CD14-positive monocyte (primary cell): Measurements from ENCODE around the gene PPP6C. TPM values are rescaled to one million over a fixed set of nuclear protein-coding genes. Genes with fewer than 3 reads are reported as not detected.
A peak's percentile ranks its signal among the peaks of the same experiment; 100 is the strongest.

ENCODE experiments used
- DNase-seq, 3 donors: peaks; one replicate each; pipeline ENCODE4 v3.0.0-alpha.2; 2011 to 2022
- H2AFZ ChIP-seq: 2 replicates; pipeline ENCODE4 v1.6.0; 2012; ENCODE audit warnings: mild to moderate bottlenecking, low read depth, low read length, inconsistent platforms; ENCODE audit not compliant: insufficient read depth, poor library complexity, severe bottlenecking
- H3K27ac ChIP-seq, 2 donors: 1 replicate in 1 of 2; 2 replicates in 1 of 2; pipeline ENCODE4 v1.5.1; 2012 to 2013; ENCODE audit warnings: low read length in 2 of 2, control low read depth in 1 of 2, inconsistent platforms in 1 of 2, low read depth in 1 of 2, mild to moderate bottlenecking in 1 of 2
- H3K27me3 ChIP-seq, 2 donors: one replicate each; pipeline versions ENCODE4 v1.6.0 to v1.6.1; 2011 to 2013; ENCODE audit warnings: low read length in 2 of 2; ENCODE audit not compliant: control insufficient read depth in 2 of 2, insufficient read depth in 2 of 2
- H3K36me3 ChIP-seq, 2 donors: replicated peaks in 1 of 2; 1 replicate in 1 of 2; 2 replicates in 1 of 2; pipeline versions ENCODE4 v1.5.1 to v1.6.1; 2012 to 2013; ENCODE audit warnings: low read length in 2 of 2, control low read depth in 1 of 2, inconsistent platforms in 1 of 2, mild to moderate bottlenecking in 1 of 2; ENCODE audit not compliant: insufficient read depth in 2 of 2, control insufficient read depth in 1 of 2
- H3K4me1 ChIP-seq, 2 donors: 1 replicate in 1 of 2; 2 replicates in 1 of 2; pipeline versions ENCODE4 v1.5.1 to v1.6.1; 2012 to 2013; ENCODE audit warnings: low read length in 2 of 2, control low read depth in 1 of 2, inconsistent platforms in 1 of 2, mild to moderate bottlenecking in 1 of 2, moderate library complexity in 1 of 2; ENCODE audit not compliant: insufficient read depth in 2 of 2, control insufficient read depth in 1 of 2
- H3K4me2 ChIP-seq: replicated peaks from 2 replicates; pipeline ENCODE3; 2012; ENCODE audit warnings: low read length, moderate library complexity, mild to moderate bottlenecking; ENCODE audit not compliant: poor library complexity, severe bottlenecking; ENCODE audit errors: extremely low read depth
- H3K4me3 ChIP-seq, 3 experiments: fragments of 200-600 bp in 1 of 3; sonication (generic) in 1 of 3; replicated peaks in 1 of 3; 1 replicate in 2 of 3; 2 replicates in 1 of 3; pipeline ENCODE4 v1.5.1; 2011 to 2013; ENCODE audit warnings: low read length in 3 of 3, mild to moderate bottlenecking in 3 of 3, control low read depth in 2 of 3, low read depth in 2 of 3, inconsistent platforms in 1 of 3, moderate library complexity in 1 of 3
- H3K79me2 ChIP-seq: 2 replicates; pipeline ENCODE4 v1.6.0; 2012; ENCODE audit warnings: mild to moderate bottlenecking, control low read depth, inconsistent platforms, low read length, moderate library complexity; ENCODE audit not compliant: insufficient read depth
- H3K9ac ChIP-seq: 2 replicates; pipeline ENCODE4 v1.6.0; 2017; ENCODE audit warnings: low read length, mild to moderate bottlenecking; ENCODE audit not compliant: insufficient read depth, poor library complexity, severe bottlenecking
- H3K9me3 ChIP-seq, 2 donors: replicated peaks in 1 of 2; 1 replicate in 1 of 2; 2 replicates in 1 of 2; pipeline versions ENCODE4 v1.5.1 to v1.6.1; 2012 to 2013; ENCODE audit warnings: low read length in 2 of 2, control low read depth in 1 of 2; ENCODE audit not compliant: control insufficient read depth in 1 of 2, insufficient read depth in 1 of 2
- H4K20me1 ChIP-seq: 2 replicates; pipeline ENCODE4 v1.6.0; 2012; ENCODE audit warnings: mild to moderate bottlenecking, low read length, control low read depth, moderate library complexity; ENCODE audit not compliant: insufficient read depth
- H3K27ac Mint-ChIP-seq, 7 donors: one replicate each; pipeline ENCODE4 v1.8.0; 2020; ENCODE audit warnings: mild to moderate bottlenecking in 7 of 7, mixed read lengths in 7 of 7, moderate library complexity in 6 of 7, inconsistent platforms in 2 of 7
- H3K27me3 Mint-ChIP-seq, 3 donors: one replicate each; pipeline ENCODE4 v1.8.0; 2021 to 2022; ENCODE audit warnings: low read depth in 3 of 3, mild to moderate bottlenecking in 3 of 3, mixed read lengths in 3 of 3, moderate library complexity in 3 of 3, inconsistent platforms in 1 of 3
- H3K36me3 Mint-ChIP-seq, 2 donors: one replicate each; pipeline ENCODE4 v1.8.0; 2020; ENCODE audit warnings: mixed read lengths in 2 of 2, inconsistent platforms in 1 of 2, mild to moderate bottlenecking in 1 of 2
- H3K4me1 Mint-ChIP-seq: one replicate; pipeline ENCODE4 v1.8.0; 2020; ENCODE audit warnings: mild to moderate bottlenecking, mixed read lengths
- H3K4me3 Mint-ChIP-seq, 2 donors: one replicate each; pipeline ENCODE4 v1.8.0; 2020; ENCODE audit warnings: mild to moderate bottlenecking in 2 of 2, mixed read lengths in 2 of 2, moderate library complexity in 1 of 2
- H3K9me3 Mint-ChIP-seq, 7 donors: one replicate each; pipeline ENCODE4 v1.8.0; 2020 to 2022; ENCODE audit warnings: mixed read lengths in 7 of 7, mild to moderate bottlenecking in 6 of 7, moderate library complexity in 6 of 7, inconsistent platforms in 2 of 7
- WGBS: methylation state at CpG from one replicate; pipeline ENCODE4 v1.1.5; 2013; ENCODE audit warnings: missing lambda C conversion rate; ENCODE audit not compliant: insufficient coverage; 5-methylcytosine and 5-hydroxymethylcytosine counted together
- intact Hi-C, 2 donors: fragments of 100-400 bp; cut with micrococcal nuclease; formaldehyde crosslinking; loops; one replicate each; pipeline versions ENCODE4 v1.15.0 to v1.15.1; 2023
- polyA plus RNA-seq, 3 donors: library from polyadenylated mRNA; depleted of rRNA in 1 of 3; unstranded in 2 of 3; stranded (reverse) in 1 of 3; fragments of 300-500 nt in 2 of 3; fragments of >200 nt in 1 of 3; fragmentation: Illumina TruSeq in 2 of 3; gene quantifications; 1 replicate in 2 of 3; 2 replicates in 1 of 3; pipeline ENCODE4 v1.2.3, GENCODE V29; 2012 to 2021
- TF ChIP-seq, protein P1 (sequence below): fragments of 200-600 bp; IDR thresholded peaks from one replicate; pipeline ENCODE4 v1.8.0; 2022; ENCODE audit warnings: antibody characterized with exemption, mild to moderate bottlenecking

The PPP6C gene
- polyA plus RNA-seq, 3 donors = 20.0 to 48.1 (median 36.9) TPM

DNA sequence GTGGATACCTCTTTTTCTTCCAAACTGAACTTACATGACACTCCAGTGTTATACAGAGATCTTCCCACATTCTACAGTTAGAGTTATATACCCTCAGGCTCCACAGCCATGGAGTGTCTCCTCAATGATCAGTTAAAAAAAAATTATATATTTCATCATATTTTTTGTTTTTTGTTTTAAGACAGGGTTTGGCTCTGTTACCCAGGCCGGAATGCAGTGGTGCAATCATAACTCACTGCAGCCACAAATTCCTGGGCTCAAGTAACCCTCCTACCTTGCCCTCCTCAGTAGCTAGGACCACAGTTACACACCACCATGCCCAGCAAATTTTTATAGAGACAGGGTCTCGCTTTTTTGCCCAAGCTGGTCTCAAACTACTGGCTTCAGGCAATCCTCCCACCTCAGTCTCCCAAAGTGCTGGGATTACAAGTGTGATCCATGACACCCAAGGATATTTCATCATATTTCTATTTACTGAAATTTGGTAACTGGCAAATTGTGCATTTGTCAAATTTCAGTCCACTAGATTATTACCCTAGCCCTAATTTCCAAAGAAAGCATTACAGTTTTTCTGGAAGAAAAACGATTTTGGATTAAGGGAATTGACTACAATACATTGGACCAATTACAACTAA, 28.2 kb downstream of the PPP6C start:
- H3K9me3 ChIP-seq = no peaks in the 10 kb centered on the region
- Mint-ChIP-seq H3K27me3 (no peaks in the 10 kb centered on the region), H3K9me3 (peaks cover 0 to 2% (median 0%) of the 10 kb centered on the region in 7 donors), H3K36me3 (peaks cover 25 to 58% of the 10 kb centered on the region in 2 donors), H3K4me3 (no peak overlapping the region), H3K4me1 (peaks cover 3% of the 10 kb centered on the region), H3K27ac (peak overlapping the region in 2 of 7 donors; percentile 36 to 46)
- H3K27me3 ChIP-seq = no peaks in the 10 kb centered on the region
- intact Hi-C loops = no loop called here
- no peak overlapping the region for H3K27ac ChIP-seq
- H3K9ac ChIP-seq = no peak overlapping the region
- H2AFZ ChIP-seq = no peak overlapping the region
- peaks cover 58% of the 10 kb centered on the region for H3K79me2 ChIP-seq
- H3K36me3 ChIP-seq = peaks cover 20 to 56% of the 10 kb centered on the region in 2 donors
- peaks cover 53% of the 10 kb centered on the region for H4K20me1 ChIP-seq
- no CpG with 5 or more reads among the region's 3 CpGs for WGBS
- TF ChIP-seq, protein P1, sequence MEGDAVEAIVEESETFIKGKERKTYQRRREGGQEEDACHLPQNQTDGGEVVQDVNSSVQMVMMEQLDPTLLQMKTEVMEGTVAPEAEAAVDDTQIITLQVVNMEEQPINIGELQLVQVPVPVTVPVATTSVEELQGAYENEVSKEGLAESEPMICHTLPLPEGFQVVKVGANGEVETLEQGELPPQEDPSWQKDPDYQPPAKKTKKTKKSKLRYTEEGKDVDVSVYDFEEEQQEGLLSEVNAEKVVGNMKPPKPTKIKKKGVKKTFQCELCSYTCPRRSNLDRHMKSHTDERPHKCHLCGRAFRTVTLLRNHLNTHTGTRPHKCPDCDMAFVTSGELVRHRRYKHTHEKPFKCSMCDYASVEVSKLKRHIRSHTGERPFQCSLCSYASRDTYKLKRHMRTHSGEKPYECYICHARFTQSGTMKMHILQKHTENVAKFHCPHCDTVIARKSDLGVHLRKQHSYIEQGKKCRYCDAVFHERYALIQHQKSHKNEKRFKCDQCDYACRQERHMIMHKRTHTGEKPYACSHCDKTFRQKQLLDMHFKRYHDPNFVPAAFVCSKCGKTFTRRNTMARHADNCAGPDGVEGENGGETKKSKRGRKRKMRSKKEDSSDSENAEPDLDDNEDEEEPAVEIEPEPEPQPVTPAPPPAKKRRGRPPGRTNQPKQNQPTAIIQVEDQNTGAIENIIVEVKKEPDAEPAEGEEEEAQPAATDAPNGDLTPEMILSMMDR = no peak
- H3K4me1 ChIP-seq = no peaks in the 10 kb centered on the region
- no peak overlapping the region for H3K4me2 ChIP-seq
- no peak for DNase-seq
- no peak overlapping the region for H3K4me3 ChIP-seq

DNA sequence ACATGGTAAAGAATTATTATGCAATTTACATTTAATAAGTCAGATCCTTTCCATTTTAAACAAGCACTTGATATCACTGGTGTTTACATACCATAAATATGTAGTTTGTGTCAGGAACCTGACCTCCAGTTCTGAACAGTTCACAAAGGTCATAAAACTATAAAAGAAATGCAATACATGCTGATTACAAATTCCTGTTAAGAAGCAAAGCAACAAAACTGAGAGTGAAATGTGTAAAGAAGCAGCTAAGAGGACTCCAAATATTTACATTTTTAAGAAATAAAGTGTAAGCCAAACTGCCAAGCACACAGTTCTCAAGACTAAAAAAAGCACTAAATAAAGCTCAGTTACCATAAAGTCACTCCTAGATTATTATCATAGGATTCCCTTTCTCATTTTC, 28.9 kb downstream of the PPP6C start:
- Histone ChIP-seq H3K27ac (no peak overlapping the region), H3K9ac (no peak overlapping the region), H3K36me3 (peaks cover 21 to 50% of the 10 kb centered on the region in 2 donors), H3K4me1 (no peaks in the 10 kb centered on the region), H3K27me3 (no peaks in the 10 kb centered on the region), H2AFZ (no peak overlapping the region), H4K20me1 (peaks cover 47% of the 10 kb centered on the region), H3K79me2 (peaks cover 52% of the 10 kb centered on the region), H3K4me2 (no peak overlapping the region), H3K9me3 (no peaks in the 10 kb centered on the region), H3K4me3 (no peak overlapping the region)
- H3K4me1 Mint-ChIP-seq = peaks cover 3% of the 10 kb centered on the region
- intact Hi-C loops = no loop called here
- H3K4me3 Mint-ChIP-seq = no peak overlapping the region
- H3K27me3 Mint-ChIP-seq = no peaks in the 10 kb centered on the region
- H3K27ac Mint-ChIP-seq = peak overlapping the region in 1 of 7 donors; percentile 46
- TF ChIP-seq, protein P1 = no peak
- H3K36me3 Mint-ChIP-seq = peaks cover 23 to 59% of the 10 kb centered on the region in 2 donors
- H3K9me3 Mint-ChIP-seq = peaks cover 0 to 2% (median 0%) of the 10 kb centered on the region in 7 donors
- no peak for DNase-seq
